ENCODE measurements around the gene FIS1.
"Not testable (repeated sequence)": the region's sequence is repeated elsewhere in the genome, so short reads cannot be mapped to it uniquely, and the experiment has no call there.

FIS1 gene

DNA sequence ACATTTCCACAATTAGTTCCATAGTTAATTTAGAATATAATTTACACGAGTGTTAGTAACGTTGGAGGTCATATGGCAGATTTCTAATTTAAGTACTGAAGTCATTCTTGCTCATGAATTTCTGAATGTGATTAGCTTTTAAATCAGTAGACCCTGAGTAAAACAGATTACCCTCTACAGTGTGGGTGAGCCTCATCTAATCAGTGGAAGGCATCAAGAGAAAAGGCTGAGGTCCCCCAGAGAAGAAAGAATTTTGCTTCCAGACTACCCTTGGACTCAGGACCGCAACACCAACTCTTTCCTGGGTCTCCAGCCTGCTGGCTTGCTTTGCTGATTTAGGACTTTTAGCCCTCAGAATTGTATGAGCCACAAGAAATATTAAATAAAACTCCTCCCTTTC is 43.6 kb upstream of the FIS1 start:
- DNase-seq: no peak
- Histone ChIP-seq H3K4me3 (ENCODE audit: low read depth, low read length) (no peak overlapping the region), H3K27me3 (peaks cover 27% of the 10 kb centered on the region), H3K4me1 (no peaks in the 10 kb centered on the region), H3K36me3 (no peaks in the 10 kb centered on the region), H3K9me3 (no peaks in the 10 kb centered on the region)
- TF ChIP-seq, protein P1, sequence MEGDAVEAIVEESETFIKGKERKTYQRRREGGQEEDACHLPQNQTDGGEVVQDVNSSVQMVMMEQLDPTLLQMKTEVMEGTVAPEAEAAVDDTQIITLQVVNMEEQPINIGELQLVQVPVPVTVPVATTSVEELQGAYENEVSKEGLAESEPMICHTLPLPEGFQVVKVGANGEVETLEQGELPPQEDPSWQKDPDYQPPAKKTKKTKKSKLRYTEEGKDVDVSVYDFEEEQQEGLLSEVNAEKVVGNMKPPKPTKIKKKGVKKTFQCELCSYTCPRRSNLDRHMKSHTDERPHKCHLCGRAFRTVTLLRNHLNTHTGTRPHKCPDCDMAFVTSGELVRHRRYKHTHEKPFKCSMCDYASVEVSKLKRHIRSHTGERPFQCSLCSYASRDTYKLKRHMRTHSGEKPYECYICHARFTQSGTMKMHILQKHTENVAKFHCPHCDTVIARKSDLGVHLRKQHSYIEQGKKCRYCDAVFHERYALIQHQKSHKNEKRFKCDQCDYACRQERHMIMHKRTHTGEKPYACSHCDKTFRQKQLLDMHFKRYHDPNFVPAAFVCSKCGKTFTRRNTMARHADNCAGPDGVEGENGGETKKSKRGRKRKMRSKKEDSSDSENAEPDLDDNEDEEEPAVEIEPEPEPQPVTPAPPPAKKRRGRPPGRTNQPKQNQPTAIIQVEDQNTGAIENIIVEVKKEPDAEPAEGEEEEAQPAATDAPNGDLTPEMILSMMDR (IDR thresholded peaks at IDR 0.05; ENCODE audit: low read depth, low read length): no peak

DNA sequence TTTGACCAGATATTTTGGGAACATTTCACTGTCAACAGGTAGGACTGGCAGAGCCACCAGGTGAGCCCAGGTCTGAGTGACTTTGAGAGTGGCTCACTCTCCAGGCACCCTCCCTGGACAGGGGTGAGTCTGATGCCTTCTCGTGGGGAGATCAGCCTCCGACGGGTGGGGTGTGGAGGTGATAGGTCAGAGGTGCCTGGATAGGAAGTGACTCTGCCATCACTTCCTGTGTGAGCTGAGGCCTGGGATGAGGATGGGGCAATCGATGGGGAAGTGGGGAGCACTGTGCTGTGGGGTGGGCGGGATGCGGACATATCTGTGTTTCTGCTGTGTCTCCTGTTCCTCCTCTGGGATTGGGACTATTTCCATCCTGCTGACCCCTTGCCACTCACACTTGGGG is 42.2 kb upstream of the FIS1 start:
- TF ChIP-seq, protein P1 (IDR thresholded peaks at IDR 0.05; ENCODE audit: low read depth, low read length): no peak
- Histone ChIP-seq H3K4me3 (ENCODE audit: low read depth, low read length) (no peak overlapping the region), H3K4me1 (peaks cover 4% of the 10 kb centered on the region; the same call in 1 of the 2 replicates), H3K9me3 (no peaks in the 10 kb centered on the region), H3K27me3 (peaks cover 21% of the 10 kb centered on the region), H3K36me3 (no peaks in the 10 kb centered on the region)
- no peak for DNase-seq

DNA sequence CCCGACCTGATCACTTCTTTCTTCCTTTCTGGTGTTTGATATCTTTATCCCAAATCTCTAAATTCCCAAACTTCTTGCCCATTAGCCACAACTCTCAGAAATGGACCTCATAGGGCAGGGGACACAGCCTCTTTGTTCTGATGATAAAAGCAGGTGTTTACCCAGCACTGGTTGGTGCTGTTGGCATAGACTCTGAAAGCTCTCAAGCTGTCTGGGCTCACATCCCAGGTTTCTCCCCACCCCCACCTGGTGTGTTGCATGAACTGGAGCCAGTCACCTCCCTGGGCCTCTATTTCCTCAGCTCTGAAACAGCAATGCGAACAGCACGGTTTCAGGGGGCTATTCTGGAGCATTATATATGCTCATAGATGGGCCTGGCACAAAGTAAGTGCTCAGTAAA is 41.0 kb upstream of the FIS1 start:
- not testable (repeated sequence) for H3K36me3 ChIP-seq; H3K9me3 ChIP-seq; DNase-seq; H3K4me3 ChIP-seq (ENCODE audit: low read depth, low read length); H3K4me1 ChIP-seq
- H3K27me3 ChIP-seq: peaks cover 13% of the 10 kb centered on the region

DNA sequence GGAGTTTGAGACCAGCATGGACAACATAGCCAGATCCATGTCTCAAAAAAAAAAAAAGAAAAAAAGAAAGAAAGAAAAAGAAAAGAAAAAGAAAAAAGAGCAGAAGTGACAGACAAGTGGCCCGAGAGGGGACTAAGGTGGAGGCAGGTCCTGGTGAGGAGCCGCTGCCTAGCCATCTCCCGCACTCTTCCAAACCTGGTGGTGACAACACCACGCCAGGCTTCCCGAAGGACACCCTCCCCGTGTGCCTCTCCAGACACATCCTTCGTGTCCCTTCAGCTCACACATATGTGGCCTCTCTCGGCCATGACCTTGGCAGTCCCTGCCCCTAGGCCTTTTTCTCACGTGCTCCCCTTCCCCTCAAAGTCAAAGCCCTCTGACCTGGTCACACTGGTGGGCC is 40.3 kb upstream of the FIS1 start:
- Histone ChIP-seq H3K4me3 (ENCODE audit: low read depth, low read length) (no peak overlapping the region), H3K27me3 (peaks cover 9% of the 10 kb centered on the region; the same call in 1 of the 2 replicates), H3K9me3 (no peaks in the 10 kb centered on the region), H3K36me3 (no peaks in the 10 kb centered on the region), H3K4me1 (peaks cover 4% of the 10 kb centered on the region; the same call in 1 of the 2 replicates)
- TF ChIP-seq, protein P1 (IDR thresholded peaks at IDR 0.05; ENCODE audit: low read depth, low read length): no peak
- no peak for DNase-seq

DNA sequence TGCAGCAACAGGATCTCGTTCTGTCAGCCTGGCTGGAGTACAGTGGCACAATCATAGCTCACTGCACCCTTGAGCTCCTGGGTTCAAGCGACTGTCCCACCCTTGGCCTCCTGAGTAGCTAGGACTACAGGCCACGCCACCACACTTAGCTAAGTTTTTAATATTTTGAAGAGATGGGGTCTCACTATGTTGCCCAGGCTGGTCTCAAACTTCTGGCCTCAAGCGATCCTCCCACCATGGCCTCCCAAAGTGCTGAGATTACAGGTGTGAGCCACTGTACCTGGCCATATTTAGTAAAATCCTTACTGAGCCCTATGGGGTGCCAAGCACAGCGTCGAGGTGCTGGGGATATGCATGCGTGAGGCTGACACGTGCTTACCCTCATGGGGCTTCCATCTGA is 36.0 kb upstream of the FIS1 start:
- H3K9me3 ChIP-seq; H3K4me3 ChIP-seq (ENCODE audit: low read depth, low read length); H3K27me3 ChIP-seq; H3K4me1 ChIP-seq; DNase-seq; H3K36me3 ChIP-seq: not testable (repeated sequence)

DNA sequence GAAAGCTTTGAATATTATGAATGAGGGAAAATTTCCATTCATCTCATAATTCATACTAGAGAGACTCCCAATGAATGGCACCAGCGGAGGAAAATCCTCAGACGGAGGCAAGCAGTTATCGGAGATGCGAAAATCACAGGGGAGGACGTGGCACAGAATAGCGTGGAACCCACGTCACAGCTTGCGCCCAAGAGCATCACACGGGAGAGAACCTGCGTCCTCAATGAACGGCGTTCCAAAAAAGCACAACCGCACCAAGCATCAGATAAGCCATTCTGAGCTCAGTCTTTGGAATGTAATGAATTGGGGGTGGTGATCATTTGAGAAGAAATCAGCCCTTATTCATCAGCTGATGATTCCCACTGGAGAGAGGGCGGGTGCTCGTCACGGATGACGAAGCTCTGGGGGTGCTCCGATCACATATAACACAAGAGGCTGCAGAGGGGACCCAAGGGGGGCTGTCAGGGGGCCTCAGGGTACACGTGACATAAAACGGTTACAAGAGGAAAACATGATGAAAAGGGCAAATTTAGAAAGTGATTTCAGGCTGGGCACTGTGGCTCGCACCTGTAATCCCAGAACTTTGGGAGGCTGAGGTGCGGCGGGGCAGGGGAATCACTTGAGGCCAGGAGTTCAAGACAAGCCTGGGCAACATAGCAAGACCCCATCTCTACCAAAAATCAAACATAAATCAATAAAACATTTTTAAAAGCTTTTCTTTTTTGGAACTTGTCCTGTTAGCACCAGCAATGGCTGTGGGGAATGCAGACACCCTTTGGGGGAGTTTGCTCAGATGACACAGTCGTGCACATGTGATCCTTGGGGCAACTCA is 33.8 kb upstream of the FIS1 start:
- no peak for DNase-seq
- peaks cover 7% of the 10 kb centered on the region; the same call in 1 of the 2 replicates for H3K27me3 ChIP-seq
- TF ChIP-seq, protein P1 (IDR thresholded peaks at IDR 0.05; ENCODE audit: low read depth, low read length): no peak
- H3K9me3 ChIP-seq: no peaks in the 10 kb centered on the region
- H3K4me3 ChIP-seq (ENCODE audit: low read depth, low read length): no peak overlapping the region
- peaks cover 4% of the 10 kb centered on the region; the same call in 1 of the 2 replicates for H3K4me1 ChIP-seq
- H3K36me3 ChIP-seq: no peaks in the 10 kb centered on the region

DNA sequence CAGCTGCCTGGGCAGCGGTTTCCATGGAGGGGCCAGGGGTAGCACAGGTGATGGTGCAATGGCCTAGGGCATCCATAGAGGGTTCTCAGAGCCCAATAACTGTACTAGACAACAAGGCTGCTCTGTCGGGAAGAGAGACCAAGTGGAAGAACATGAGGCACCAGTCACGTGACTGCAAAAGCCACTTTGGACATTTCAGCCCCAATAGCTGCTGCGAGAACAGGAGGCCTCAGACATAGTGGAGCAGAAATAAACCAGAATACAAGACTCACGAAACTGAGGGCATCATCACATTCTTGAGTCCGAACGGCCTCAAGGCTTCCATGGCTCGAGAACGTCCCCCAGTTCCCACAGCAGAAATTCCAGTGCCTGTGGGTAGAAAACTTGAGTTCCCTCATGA is 32.3 kb upstream of the FIS1 start:
- TF ChIP-seq, protein P1 (IDR thresholded peaks at IDR 0.05; ENCODE audit: low read depth, low read length): no peak
- peaks cover 7% of the 10 kb centered on the region; the same call in 1 of the 2 replicates for H3K27me3 ChIP-seq
- H3K4me1 ChIP-seq: no peaks in the 10 kb centered on the region
- H3K9me3 ChIP-seq: no peaks in the 10 kb centered on the region
- no peaks in the 10 kb centered on the region for H3K36me3 ChIP-seq
- no peak for DNase-seq
- H3K4me3 ChIP-seq (ENCODE audit: low read depth, low read length): no peak overlapping the region

Data from BE2C (cell line).